Measurements from ENCODE around the gene BCL2. TPM values are rescaled to one million over a fixed set of nuclear protein-coding genes. Genes with fewer than 3 reads are reported as not detected.
A peak's percentile ranks its signal among the peaks of the same experiment; 100 is the strongest.

The BCL2 gene
- total RNA-seq, 4 donors from 2014 or later, result 14.3 to 34.8 (median 23.5) TPM

- peak overlapping the region in 3 of 4 donors; percentile 34 to 64 (median 51) for H3K27ac ChIP-seq
- TF ChIP-seq POLR2A (IDR thresholded peaks at IDR 0.05) (peak; percentile 10), EP300 (IDR thresholded peaks at IDR 0.05; ENCODE audit: low read depth) (no peak)
- intact Hi-C loops (cut with DNase I; ENCODE audit: low total_unique reads), result no loop called here
- no peak overlapping the region for H3K4me3 ChIP-seq
- in situ Hi-C loops (cut with MboI; ENCODE audit: low pct_ligation_motif_present in 1 of 4, low pct_unique_long_range_greater_than_20kb in 1 of 4, low sequenced_read_pairs in 3 of 4), result loop anchor here in 3 of 4 donors (5.0 to 25.0 kb wide), 2 partner anchors 176 to 296 kb away; partner anchors contain the start of gene BCL2 (in 1 of the 3)
- H3K9me3 ChIP-seq, result no peaks in the 10 kb centered on the region
- no peaks in the 10 kb centered on the region for H3K36me3 ChIP-seq
- DNase-seq, result peak; percentile 46
- H3K27me3 ChIP-seq, result no peaks in the 10 kb centered on the region
- H3K4me1 ChIP-seq, result peaks cover 0 to 34% (median 13%) of the 10 kb centered on the region in 4 donors
- 63 to 76% methylated on average over 4 to 10 of the region's 10 CpGs for WGBS, 2 donors (ENCODE audit: low coverage in 1 of 2)
Measured at GRCh38 chr18:63141778-63142176, 177.8 kb downstream of the BCL2 start.

DNA sequence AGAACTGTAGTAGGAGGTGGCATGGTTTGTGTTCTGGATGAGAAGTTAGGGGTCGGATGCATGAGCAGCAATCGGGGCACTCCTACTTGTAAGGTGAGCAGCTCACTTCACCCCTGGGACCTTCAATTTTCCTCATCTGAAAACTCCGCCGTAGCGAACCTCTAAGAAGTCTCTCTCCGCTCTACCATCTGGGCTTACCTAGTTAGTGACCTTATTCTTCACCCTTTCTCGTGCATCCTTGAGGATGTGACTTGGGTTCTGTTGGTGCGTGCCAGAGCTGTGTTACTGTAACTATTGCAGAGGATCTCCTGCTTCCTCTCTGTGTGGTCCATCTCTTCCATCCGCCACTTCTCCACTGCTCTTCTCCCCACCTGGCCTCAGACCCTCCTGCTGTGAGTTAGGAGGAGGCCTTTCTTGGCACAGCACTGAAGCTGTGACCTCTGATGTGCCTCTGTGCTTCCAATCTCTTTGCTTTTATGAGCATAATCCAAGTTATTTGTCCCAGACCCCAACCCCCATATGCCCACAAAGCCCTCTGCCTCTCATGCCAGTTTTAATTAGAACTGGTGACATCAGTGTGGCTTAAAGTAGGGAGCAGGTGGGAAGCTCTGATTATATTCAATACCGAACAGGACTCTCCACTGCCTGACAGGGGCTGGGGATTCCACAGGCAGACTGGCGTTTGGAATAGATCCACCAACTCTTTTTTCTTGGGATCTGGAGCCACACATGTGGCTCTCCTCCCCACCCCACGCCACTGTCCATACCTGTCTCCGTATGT lies 178.4 kb downstream of the BCL2 start:
- whole genome bisulfite sequencing, 2 donors (ENCODE audit: low coverage in 1 of 2), result 91 to 96% methylated on average over 4 to 13 of the region's 13 CpGs
- peak overlapping the region in 1 of 4 donors; percentile 64 for H3K27ac ChIP-seq
- H3K36me3 ChIP-seq, result no peaks in the 10 kb centered on the region
- H3K27me3 ChIP-seq, result no peaks in the 10 kb centered on the region
- TF ChIP-seq POLR2AphosphoS5 (IDR thresholded peaks at IDR 0.05) (no peak), POLR2A (IDR thresholded peaks at IDR 0.05) (no peak), EP300 (IDR thresholded peaks at IDR 0.05; ENCODE audit: low read depth) (no peak)
- TF ChIP-seq, protein P1, sequence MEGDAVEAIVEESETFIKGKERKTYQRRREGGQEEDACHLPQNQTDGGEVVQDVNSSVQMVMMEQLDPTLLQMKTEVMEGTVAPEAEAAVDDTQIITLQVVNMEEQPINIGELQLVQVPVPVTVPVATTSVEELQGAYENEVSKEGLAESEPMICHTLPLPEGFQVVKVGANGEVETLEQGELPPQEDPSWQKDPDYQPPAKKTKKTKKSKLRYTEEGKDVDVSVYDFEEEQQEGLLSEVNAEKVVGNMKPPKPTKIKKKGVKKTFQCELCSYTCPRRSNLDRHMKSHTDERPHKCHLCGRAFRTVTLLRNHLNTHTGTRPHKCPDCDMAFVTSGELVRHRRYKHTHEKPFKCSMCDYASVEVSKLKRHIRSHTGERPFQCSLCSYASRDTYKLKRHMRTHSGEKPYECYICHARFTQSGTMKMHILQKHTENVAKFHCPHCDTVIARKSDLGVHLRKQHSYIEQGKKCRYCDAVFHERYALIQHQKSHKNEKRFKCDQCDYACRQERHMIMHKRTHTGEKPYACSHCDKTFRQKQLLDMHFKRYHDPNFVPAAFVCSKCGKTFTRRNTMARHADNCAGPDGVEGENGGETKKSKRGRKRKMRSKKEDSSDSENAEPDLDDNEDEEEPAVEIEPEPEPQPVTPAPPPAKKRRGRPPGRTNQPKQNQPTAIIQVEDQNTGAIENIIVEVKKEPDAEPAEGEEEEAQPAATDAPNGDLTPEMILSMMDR (IDR thresholded peaks at IDR 0.05), result no peak
- DNase-seq, result no peak
- H3K4me3 ChIP-seq, result no peak overlapping the region
- H3K4me1 ChIP-seq, result peaks cover 0 to 34% (median 10%) of the 10 kb centered on the region in 4 donors
- H3K9me3 ChIP-seq, result no peaks in the 10 kb centered on the region
- intact Hi-C loops (cut with DNase I; ENCODE audit: low total_unique reads) (no loop called here), in situ Hi-C loops (cut with MboI; ENCODE audit: low pct_ligation_motif_present in 1 of 4, low pct_unique_long_range_greater_than_20kb in 1 of 4, low sequenced_read_pairs in 3 of 4) (loop anchor here in 3 of 4 donors (5.0 to 25.0 kb wide), 2 partner anchors 176 to 296 kb away; partner anchors contain the start of gene BCL2 (in 1 of the 3))

GRCh38 chr18:63140038-63140450 lies 179.5 kb downstream of the BCL2 start:
- TF ChIP-seq, protein P1 (IDR thresholded peaks at IDR 0.05), result no peak
- TF ChIP-seq POLR2AphosphoS5 (IDR thresholded peaks at IDR 0.05) (no peak), POLR2A (IDR thresholded peaks at IDR 0.05) (no peak), EP300 (IDR thresholded peaks at IDR 0.05; ENCODE audit: low read depth) (no peak)
- Histone ChIP-seq H3K27me3 (no peaks in the 10 kb centered on the region), H3K36me3 (no peaks in the 10 kb centered on the region), H3K9me3 (no peaks in the 10 kb centered on the region), H3K4me1 (peaks cover 0 to 34% (median 10%) of the 10 kb centered on the region in 4 donors), H3K27ac (no peak overlapping the region), H3K4me3 (no peak overlapping the region)
- intact Hi-C loops (cut with DNase I; ENCODE audit: low total_unique reads) (no loop called here), in situ Hi-C loops (cut with MboI; ENCODE audit: low pct_ligation_motif_present in 1 of 4, low pct_unique_long_range_greater_than_20kb in 1 of 4, low sequenced_read_pairs in 3 of 4) (loop anchor here in 3 of 4 donors (5.0 to 25.0 kb wide), 2 partner anchors 177 to 297 kb away; partner anchors contain the start of gene BCL2 (in 1 of the 3))
- WGBS, 2 donors (ENCODE audit: low coverage in 1 of 2), result 83 to 94% methylated on average over 3 of the region's 3 CpGs
- DNase-seq, result no peak

GRCh38 chr18:63138436-63139340 lies 180.9 kb downstream of the BCL2 start:
- Histone ChIP-seq H3K27me3 (no peaks in the 10 kb centered on the region), H3K36me3 (no peaks in the 10 kb centered on the region), H3K27ac (peak overlapping the region; percentile 33 to 76 (median 50)), H3K4me3 (peak overlapping the region in 1 of 4 donors; percentile 19), H3K9me3 (no peaks in the 10 kb centered on the region), H3K4me1 (peaks cover 0 to 34% (median 10%) of the 10 kb centered on the region in 4 donors)
- TF ChIP-seq POLR2AphosphoS5 (IDR thresholded peaks at IDR 0.05) (peak in 1 of 3 donors; percentile 27), EP300 (IDR thresholded peaks at IDR 0.05; ENCODE audit: low read depth) (no peak), POLR2A (IDR thresholded peaks at IDR 0.05) (no peak)
- TF ChIP-seq, protein P1 (IDR thresholded peaks at IDR 0.05), result no peak
- peak; percentile 58 for DNase-seq
- intact Hi-C loops (cut with DNase I; ENCODE audit: low total_unique reads) (loop anchor here (10.0 kb wide), 1 partner anchor 114 kb away; no protein-coding TSS in a partner anchor), in situ Hi-C loops (cut with MboI; ENCODE audit: low pct_ligation_motif_present in 1 of 4, low pct_unique_long_range_greater_than_20kb in 1 of 4, low sequenced_read_pairs in 3 of 4) (loop anchor here (10.0 to 25.0 kb wide), 4 partner anchors 176 to 299 kb away; partner anchors contain the start of gene BCL2 (in 1 of the 4))
- WGBS, 2 donors (ENCODE audit: low coverage in 1 of 2), result 69 to 81% methylated on average over 4 to 10 of the region's 10 CpGs

All from transverse colon (tissue), 4 donors.